ENCODE results near the gene PDXDC1. TPM values are rescaled to one million over a fixed set of nuclear protein-coding genes. Genes with fewer than 3 reads are reported as not detected.
"Not testable (repeated sequence)": the region's sequence is repeated elsewhere in the genome, so short reads cannot be mapped to it uniquely, and the experiment has no call there.

The PDXDC1 gene
- total RNA-seq, result 10 to 100 TPM; 63.3 to 66.2 TPM

GRCh38 chr16:14974656-14975417 lies at the start of gene PDXDC1:
PDXDC1 (plus strand) TSS chr16:14975026; CDS start chr16:14975200, 174 bp downstream.
- H3K27ac ChIP-seq, result peak within 1 kb of the TSS; percentile 90 to 99 (median 96)
- peaks cover 37% of the 10 kb centered on the region for H3K4me1 ChIP-seq
- H3K4me3 ChIP-seq, result peak within 1 kb of the TSS; percentile 96 to 97
- DNase-seq (peak; percentile 94 to 99 (median 98)), ATAC-seq (peak; percentile 96)
- intact Hi-C loops (cut with DNase I); H3K36me3 ChIP-seq (replicated peaks in 1 of 2; ENCODE audit: insufficient read depth in 1 of 2, low read depth in 2 of 2); H3K27me3 ChIP-seq; H3K9me3 ChIP-seq: not testable (repeated sequence)
- TF ChIP-seq, protein P1, sequence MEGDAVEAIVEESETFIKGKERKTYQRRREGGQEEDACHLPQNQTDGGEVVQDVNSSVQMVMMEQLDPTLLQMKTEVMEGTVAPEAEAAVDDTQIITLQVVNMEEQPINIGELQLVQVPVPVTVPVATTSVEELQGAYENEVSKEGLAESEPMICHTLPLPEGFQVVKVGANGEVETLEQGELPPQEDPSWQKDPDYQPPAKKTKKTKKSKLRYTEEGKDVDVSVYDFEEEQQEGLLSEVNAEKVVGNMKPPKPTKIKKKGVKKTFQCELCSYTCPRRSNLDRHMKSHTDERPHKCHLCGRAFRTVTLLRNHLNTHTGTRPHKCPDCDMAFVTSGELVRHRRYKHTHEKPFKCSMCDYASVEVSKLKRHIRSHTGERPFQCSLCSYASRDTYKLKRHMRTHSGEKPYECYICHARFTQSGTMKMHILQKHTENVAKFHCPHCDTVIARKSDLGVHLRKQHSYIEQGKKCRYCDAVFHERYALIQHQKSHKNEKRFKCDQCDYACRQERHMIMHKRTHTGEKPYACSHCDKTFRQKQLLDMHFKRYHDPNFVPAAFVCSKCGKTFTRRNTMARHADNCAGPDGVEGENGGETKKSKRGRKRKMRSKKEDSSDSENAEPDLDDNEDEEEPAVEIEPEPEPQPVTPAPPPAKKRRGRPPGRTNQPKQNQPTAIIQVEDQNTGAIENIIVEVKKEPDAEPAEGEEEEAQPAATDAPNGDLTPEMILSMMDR (IDR thresholded peaks at IDR 0.05), result peak in 2 of 7 experiments; percentile 4 to 5
- peak; percentile 87 to 98 (median 96) for TF ChIP-seq POLR2A (IDR thresholded peaks at IDR 0.05)
- WGBS, 2 donors, result 0% methylated on average over 19 to 74 of the region's 74 CpGs

GRCh38 chr16:14928064-14928714 lies 46.6 kb upstream of the PDXDC1 start:
- peak; percentile 35 for ATAC-seq

DNA sequence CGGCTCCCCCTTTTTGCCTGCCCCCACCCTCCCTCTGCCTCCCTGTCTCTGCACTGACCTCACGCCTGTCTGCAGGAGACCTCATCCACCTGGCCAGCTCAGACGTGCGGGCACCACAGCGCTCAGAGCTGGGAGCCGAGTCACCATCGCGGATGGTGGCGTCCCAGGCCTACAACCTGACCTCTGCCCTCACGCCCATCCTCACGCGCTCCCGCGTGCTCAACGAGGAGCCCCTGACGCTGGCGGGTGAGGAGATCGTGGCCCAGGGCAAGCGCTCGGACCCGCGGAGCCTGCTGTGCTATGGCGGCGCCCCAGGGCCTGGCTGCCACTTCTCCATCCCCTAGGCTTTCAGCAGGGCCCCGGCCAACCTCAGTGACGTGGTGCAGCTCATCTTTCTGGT lies 45.6 kb upstream of the PDXDC1 start:
- intact Hi-C loops (cut with DNase I); H3K4me1 ChIP-seq: not testable (repeated sequence)
- 87% methylated on average over 21 of the region's 26 CpGs; no CpG with 5 or more reads in 1 of the 2 donors for WGBS, 2 donors

More at GRCh38 chr16:14928064-14928714, 46.6 kb upstream of the PDXDC1 start:
- intact Hi-C loops (cut with DNase I); H3K9me3 ChIP-seq; H3K4me1 ChIP-seq; H3K36me3 ChIP-seq (replicated peaks in 1 of 2; ENCODE audit: insufficient read depth in 1 of 2, low read depth in 2 of 2); H3K27me3 ChIP-seq; H3K27ac ChIP-seq; H3K4me3 ChIP-seq: not testable (repeated sequence)
- 74 to 81% methylated on average over 6 to 7 of the region's 31 CpGs for WGBS, 2 donors
- DNase-seq, result peak in 1 of 4 donors; percentile 14

DNA sequence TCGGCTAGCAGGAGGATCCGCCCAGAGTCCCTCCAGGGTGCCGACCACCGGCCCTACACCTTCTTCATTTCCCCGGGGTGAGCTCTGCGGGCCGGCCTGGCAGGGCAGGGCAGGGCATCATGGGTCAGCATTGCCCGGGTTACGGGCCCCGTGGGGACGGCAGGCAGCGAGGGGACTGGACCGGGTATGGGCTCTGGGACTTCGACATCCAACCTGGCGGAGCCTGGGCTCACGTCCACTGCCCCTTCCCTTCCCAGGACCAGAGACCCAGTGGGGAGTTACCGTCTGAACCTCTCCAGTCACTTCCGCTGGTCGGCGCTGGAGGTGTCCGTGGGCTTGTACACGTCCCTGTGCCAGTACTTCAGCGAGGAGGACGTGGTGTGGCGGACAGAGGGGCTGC lies 44.6 kb upstream of the PDXDC1 start:
- no CpG with 5 or more reads among the region's 25 CpGs for WGBS, 2 donors
- intact Hi-C loops (cut with DNase I); H3K27me3 ChIP-seq: not testable (repeated sequence)

More for the DNA sequence above, 45.6 kb upstream of the PDXDC1 start:
- not testable (repeated sequence) for H3K36me3 ChIP-seq (replicated peaks in 1 of 2; ENCODE audit: insufficient read depth in 1 of 2, low read depth in 2 of 2); H3K4me3 ChIP-seq; ATAC-seq; H3K27ac ChIP-seq; DNase-seq; H3K9me3 ChIP-seq; H3K27me3 ChIP-seq

GRCh38 chr16:14930971-14931370 lies 43.9 kb upstream of the PDXDC1 start:
- H3K36me3 ChIP-seq (replicated peaks in 1 of 2; ENCODE audit: insufficient read depth in 1 of 2, low read depth in 2 of 2); DNase-seq; H3K4me3 ChIP-seq; H3K4me1 ChIP-seq; H3K27me3 ChIP-seq; intact Hi-C loops (cut with DNase I); H3K9me3 ChIP-seq; ATAC-seq; H3K27ac ChIP-seq: not testable (repeated sequence)
- WGBS, 2 donors, result 94% methylated on average over 8 of the region's 19 CpGs; no CpG with 5 or more reads in 1 of the 2 donors

More for the DNA sequence above, 44.6 kb upstream of the PDXDC1 start:
- not testable (repeated sequence) for H3K36me3 ChIP-seq (replicated peaks in 1 of 2; ENCODE audit: insufficient read depth in 1 of 2, low read depth in 2 of 2); H3K9me3 ChIP-seq; H3K4me1 ChIP-seq; ATAC-seq; H3K4me3 ChIP-seq; H3K27ac ChIP-seq; DNase-seq

DNA sequence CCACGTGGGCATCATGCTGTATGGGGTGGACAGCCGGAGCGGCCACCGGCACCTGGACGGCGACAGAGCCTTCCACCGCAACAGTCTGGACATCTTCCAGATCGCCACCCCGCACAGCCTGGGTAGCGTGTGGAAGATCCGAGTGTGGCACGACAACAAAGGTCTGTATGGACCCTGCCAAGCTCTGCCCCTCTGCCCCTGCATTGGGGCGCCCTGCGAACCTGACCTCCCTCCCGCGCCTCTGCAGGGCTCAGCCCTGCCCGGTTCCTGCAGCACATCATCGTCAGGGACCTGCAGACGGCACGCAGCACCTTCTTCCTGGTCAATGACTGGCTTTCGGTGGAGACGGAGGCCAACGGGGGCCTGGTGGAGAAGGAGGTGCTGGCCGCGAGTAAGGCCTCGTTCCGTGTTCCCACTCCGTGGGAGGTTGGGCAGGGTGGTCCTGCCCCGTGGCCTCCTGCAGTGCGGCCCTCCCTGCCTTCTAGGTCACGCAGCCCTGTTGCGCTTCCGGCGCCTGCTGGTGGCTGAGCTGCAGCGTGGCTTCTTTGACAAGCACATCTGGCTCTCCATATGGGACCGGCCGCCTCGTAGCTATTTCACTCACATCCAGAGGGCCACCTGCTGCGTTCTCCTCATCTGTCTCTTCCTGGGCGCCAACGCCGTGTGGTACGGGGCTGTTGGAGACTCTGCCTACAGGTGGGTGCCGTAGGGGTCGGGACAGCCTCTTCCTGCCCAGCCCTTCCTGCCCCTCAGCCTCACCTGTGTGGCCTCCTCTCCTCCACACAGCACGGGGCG lies 42.0 kb upstream of the PDXDC1 start:
- intact Hi-C loops (cut with DNase I); H3K27ac ChIP-seq; H3K4me3 ChIP-seq; DNase-seq; H3K4me1 ChIP-seq; H3K27me3 ChIP-seq; H3K9me3 ChIP-seq; ATAC-seq; H3K36me3 ChIP-seq (replicated peaks in 1 of 2; ENCODE audit: insufficient read depth in 1 of 2, low read depth in 2 of 2): not testable (repeated sequence)
- 95% methylated on average over 11 of the region's 47 CpGs; no CpG with 5 or more reads in 1 of the 2 donors for WGBS, 2 donors

GRCh38 chr16:14937143-14937542 lies 37.7 kb upstream of the PDXDC1 start, which contains the start of gene NPIPA1:
NPIPA1 (plus strand) TSS chr16:14937443; CDS start chr16:14937443, 0 bp downstream.
- H3K9me3 ChIP-seq; H3K4me3 ChIP-seq; H3K27me3 ChIP-seq; intact Hi-C loops (cut with DNase I); ATAC-seq; DNase-seq; H3K36me3 ChIP-seq (replicated peaks in 1 of 2; ENCODE audit: insufficient read depth in 1 of 2, low read depth in 2 of 2); H3K4me1 ChIP-seq; H3K27ac ChIP-seq: not testable (repeated sequence)
- WGBS, 2 donors, result no CpG with 5 or more reads among the region's 4 CpGs

DNA sequence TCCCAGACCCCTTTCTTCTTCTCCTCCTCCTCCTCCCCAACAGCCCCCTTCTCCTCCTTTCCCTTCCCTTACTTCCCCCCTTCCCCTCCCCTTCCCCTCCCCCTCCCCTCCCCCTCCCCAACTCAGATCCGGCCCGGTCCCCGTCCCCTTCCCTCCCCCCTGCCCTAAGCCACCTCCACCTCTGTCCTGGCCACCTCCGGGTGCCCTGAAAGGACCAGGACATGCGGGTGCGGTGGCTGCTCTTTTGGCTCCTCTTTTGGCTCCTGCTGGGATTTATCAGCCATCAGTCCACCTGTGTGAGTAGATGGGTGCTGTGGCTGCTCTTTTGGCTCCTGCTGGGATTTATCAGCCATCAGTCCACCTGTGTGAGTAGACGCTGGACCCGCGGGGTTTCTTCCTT lies 36.8 kb upstream of the PDXDC1 start:
- no CpG with 5 or more reads among the region's 9 CpGs for WGBS, 2 donors
- intact Hi-C loops (cut with DNase I); ATAC-seq; DNase-seq; H3K27ac ChIP-seq; H3K27me3 ChIP-seq; H3K4me1 ChIP-seq; H3K9me3 ChIP-seq; H3K4me3 ChIP-seq; H3K36me3 ChIP-seq (replicated peaks in 1 of 2; ENCODE audit: insufficient read depth in 1 of 2, low read depth in 2 of 2): not testable (repeated sequence)

GRCh38 chr16:14942686-14943085 lies 32.1 kb upstream of the PDXDC1 start:
- intact Hi-C loops (cut with DNase I); H3K27me3 ChIP-seq; H3K4me1 ChIP-seq; ATAC-seq; H3K4me3 ChIP-seq; H3K36me3 ChIP-seq (replicated peaks in 1 of 2; ENCODE audit: insufficient read depth in 1 of 2, low read depth in 2 of 2); H3K9me3 ChIP-seq; DNase-seq; H3K27ac ChIP-seq: not testable (repeated sequence)
- WGBS, 2 donors, result 74 to 76% methylated on average over 3 of the region's 3 CpGs
